Limb (tissue), 2 donors: ENCODE data around the gene PRKAG2.

Source experiments
- DNase-seq, 2 donors: peaks; one replicate each; pipeline ENCODE4 v3.0.0-alpha.2; 2016; ENCODE audit errors: extremely low spot score in 2 of 2

The PRKAG2 gene

GRCh38 chr7:151655555-151655954, 221.4 kb downstream of the PRKAG2 start:
- no peak for DNase-seq

- DNase-seq = no peak
Measured at GRCh38 chr7:151652111-151652510, 224.8 kb downstream of the PRKAG2 start.

- no peak for DNase-seq
Measured at GRCh38 chr7:151650161-151650560, 226.8 kb downstream of the PRKAG2 start.

- no peak for DNase-seq
Measured at GRCh38 chr7:151648429-151648828, 228.5 kb downstream of the PRKAG2 start.

- no peak for DNase-seq
Measured at GRCh38 chr7:151647874-151648273, 229.0 kb downstream of the PRKAG2 start.

GRCh38 chr7:151647006-151647405, 229.9 kb downstream of the PRKAG2 start:
- DNase-seq = no peak

- no peak for DNase-seq
Measured at GRCh38 chr7:151645311-151645710, 231.6 kb downstream of the PRKAG2 start.

GRCh38 chr7:151644554-151644953, 232.4 kb downstream of the PRKAG2 start:
- DNase-seq = no peak

GRCh38 chr7:151642746-151643145, 234.2 kb downstream of the PRKAG2 start:
- DNase-seq = no peak

DNA sequence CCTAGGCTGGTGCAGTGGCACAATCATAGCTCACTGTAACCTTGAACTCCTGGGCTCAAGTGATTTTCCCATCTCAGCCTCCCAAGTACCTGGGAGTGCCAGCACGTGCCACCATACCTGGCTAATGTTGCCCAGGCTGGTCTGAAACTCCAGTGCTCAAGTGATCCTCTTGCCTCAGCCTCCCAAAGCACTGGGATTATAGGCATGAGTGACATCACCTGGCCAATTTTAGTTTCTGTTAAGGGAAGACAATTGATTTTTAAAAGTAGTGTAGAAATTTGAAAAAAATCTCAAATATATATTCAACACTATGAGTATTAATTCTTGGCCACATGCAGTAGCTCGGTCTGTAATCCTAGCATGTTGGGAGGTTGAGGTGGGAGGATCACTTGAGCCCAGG, 235.3 kb downstream of the PRKAG2 start:
- no peak for DNase-seq

- DNase-seq = no peak
Measured at GRCh38 chr7:151637781-151638261, 239.1 kb downstream of the PRKAG2 start.

DNA sequence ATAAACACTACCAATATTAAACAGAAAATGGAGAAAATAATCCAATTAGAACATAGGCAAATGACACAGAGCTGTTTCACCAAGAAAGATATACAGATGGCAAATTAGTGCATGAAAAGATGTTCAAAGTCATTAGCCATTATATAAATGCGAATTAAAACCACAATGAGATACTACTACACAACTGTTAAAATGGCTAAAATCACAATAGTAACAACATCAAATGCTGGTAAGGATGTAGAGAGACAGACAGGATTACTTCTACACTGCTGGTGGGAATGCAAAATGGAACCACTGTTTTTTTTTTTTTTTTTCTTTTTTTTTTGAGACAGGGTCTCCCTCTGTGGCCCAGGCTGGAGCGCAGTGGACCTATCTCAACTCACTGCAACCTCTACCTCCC, 242.3 kb downstream of the PRKAG2 start:
- DNase-seq = no peak

- DNase-seq = no peak
Measured at GRCh38 chr7:151633516-151633812, 243.5 kb downstream of the PRKAG2 start.

DNA sequence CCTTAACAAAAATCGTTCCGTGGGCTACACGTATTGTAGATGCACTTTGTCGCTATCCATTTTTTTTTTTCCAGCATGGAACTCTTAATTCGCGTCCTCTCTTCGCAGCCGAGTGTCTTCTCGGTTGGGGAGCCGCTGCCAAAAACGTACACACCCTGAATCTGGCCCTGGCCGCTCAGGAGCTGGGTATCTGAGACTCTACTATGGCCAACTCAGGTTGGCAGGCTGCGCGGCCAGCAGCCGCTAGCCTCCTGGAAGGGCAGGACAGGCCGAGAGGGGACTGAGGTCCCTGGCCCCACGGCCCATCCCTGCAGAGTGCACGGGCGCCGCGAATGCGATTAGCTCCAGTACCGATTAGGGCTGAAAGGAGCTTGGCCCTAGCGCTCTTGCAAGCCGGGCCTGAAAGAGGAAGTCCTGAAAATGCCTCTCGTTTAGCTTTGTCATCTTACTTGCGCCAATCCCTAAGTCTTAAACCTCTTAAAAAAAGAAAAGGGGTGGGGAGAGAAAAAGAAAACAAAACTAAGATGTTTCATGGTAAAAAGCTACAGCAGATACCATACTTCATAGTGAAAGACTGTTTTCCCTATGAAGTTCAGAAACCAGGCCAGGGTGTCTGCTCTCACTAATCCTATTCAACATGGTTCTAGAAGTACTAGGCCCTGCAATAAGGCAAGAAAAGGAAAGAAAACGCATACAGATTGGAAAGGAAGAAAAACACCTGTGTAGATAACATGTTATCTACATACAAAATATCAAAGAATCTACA, 244.0 kb downstream of the PRKAG2 start:
- DNase-seq = peak in 1 of 2 donors; percentile 45

- peak; percentile 56 to 86 for DNase-seq
Measured at GRCh38 chr7:151631953-151632749, 244.8 kb downstream of the PRKAG2 start.

DNA sequence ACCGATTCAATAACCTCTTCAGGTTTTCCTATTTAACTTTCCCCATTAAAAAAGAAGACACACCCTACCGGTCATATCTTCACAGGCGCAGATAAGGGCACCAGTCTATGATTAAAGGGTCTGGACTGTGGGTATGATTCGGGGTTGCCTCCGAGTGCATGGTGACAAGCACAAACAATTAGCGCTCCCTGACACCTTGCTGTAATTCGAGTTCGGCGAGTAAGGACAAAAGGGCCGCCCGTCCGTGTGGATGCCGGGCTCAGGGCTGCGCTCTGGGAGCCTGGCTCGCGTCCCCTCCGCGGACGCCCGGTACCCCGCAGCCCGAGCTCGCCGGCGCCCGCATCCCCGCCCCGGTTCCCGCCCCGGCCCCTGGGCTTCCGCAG, 245.4 kb downstream of the PRKAG2 start:
- DNase-seq = no peak

GRCh38 chr7:151630851-151631569, 245.9 kb downstream of the PRKAG2 start:
- DNase-seq = no peak

GRCh38 chr7:151630358-151630757, 246.6 kb downstream of the PRKAG2 start:
- DNase-seq = no peak

DNA sequence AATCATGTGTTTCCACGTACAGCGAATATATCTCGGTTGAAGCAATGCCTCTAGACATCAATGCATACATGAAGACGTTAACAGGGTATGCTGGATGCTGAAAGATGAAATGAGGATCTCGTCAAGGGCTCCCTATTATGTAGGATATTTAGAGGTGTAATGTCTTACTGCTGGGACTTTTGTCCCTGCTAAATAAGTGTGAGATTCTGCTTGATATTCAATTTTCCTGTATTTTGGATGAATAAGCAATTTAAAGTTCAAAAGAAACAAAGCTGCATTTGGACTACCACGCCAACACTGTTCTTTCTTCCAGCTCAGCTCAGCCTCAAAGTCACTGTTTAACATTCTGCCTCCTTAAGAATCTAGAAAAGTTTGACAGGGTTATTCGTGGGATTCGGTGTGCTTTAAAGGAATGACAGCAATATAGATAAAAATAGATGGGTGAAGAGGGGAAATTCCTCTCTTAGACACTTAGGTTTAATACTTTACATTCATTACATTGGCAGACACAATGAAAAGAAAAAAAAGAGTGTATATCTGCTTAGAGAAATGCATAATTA, 247.1 kb downstream of the PRKAG2 start:
- DNase-seq = no peak

DNA sequence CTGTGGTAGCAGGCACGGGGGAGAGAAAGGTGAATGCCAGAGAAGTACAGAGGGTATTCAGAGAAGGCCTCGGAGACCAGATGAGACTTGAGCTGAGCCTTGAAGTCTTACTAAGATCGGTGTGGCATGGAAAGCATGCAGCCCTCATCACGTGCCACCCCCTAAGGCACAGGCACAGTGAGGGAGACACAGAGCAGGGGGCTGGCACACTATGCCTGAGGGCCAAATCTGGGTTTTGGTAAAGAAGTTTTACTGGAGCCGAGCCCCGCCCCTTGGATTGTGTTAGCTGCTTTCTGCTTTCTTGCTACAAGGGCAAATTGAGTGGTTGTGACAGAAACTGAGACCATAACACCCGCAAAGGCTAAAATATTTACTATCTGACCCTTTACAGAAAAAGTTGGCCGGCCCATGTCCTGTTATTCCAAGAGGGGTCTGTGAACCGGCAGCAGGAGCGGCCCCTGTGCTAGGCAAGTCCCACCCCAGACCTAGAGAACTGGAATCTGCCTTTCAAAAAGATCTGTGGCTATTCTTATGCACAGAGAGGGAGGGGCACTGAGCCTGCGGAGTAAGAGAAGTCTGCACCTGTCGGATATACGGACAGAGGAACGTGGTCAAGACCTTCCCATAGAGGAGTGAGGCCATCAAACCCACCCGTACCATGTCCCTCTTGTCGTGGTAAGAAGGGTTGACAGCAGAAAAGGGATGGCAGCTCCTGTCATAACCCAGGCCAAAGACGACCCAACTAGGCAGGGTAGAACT, 247.9 kb downstream of the PRKAG2 start:
- no peak for DNase-seq

- no peak for DNase-seq
Measured at GRCh38 chr7:151626422-151627115, 250.3 kb downstream of the PRKAG2 start.
